ENCODE data around the gene DCAF4L1.

GRCh38 chr4:41939016-41939626, 42.4 kb upstream of the DCAF4L1 start:
- TF ChIP-seq CTCF (IDR thresholded peaks at IDR 0.05), result no peak
- TF ChIP-seq EZH2 (IDR thresholded peaks at IDR 0.05; ENCODE audit: borderline replicate concordance, insufficient read depth, low read depth, low read length, poor library complexity, severe bottlenecking), result no peak
